Body of pancreas (tissue), 4 donors: ENCODE data around the gene CPXM2. TPM values are rescaled to one million over a fixed set of nuclear protein-coding genes. Genes with fewer than 3 reads are reported as not detected.

Experiments used
- ATAC-seq: fragments of 150-250 bp; one replicate; pipeline ENCODE4 v1.9.1; 2016
- DNase-seq, 4 donors: peaks; one replicate each; pipeline ENCODE4 v3.0.0-alpha.2; 2019
- H3K27ac ChIP-seq, 4 donors: fragments of 200-600 bp; sonication (generic); 1 replicate in 3 of 4; 2 replicates in 1 of 4; pipeline versions ENCODE4 v1.5.1 to v1.6.1; 2016 to 2019; ENCODE audit warnings: mild to moderate bottlenecking in 1 of 4, mixed read lengths in 1 of 4, moderate library complexity in 1 of 4
- H3K27me3 ChIP-seq, 2 donors: fragments of 200-600 bp; sonication (generic); one replicate each; pipeline ENCODE4 v1.6.0; 2016; ENCODE audit warnings: mild to moderate bottlenecking in 1 of 2
- H3K36me3 ChIP-seq, 2 donors: fragments of 200-600 bp; sonication (generic); replicated peaks in 1 of 2; 2 replicates each; pipeline ENCODE4 v1.5.1; 2016; ENCODE audit warnings: low read depth in 2 of 2; ENCODE audit not compliant: insufficient read depth in 1 of 2
- H3K4me1 ChIP-seq: fragments of 200-600 bp; sonication (generic); one replicate; pipeline ENCODE4 v1.6.0; 2016
- H3K4me3 ChIP-seq, 2 donors: fragments of 200-600 bp; sonication (generic); 1 replicate in 1 of 2; 2 replicates in 1 of 2; pipeline ENCODE4 v1.5.1; 2016 to 2019
- H3K9me3 ChIP-seq, 3 donors: fragments of 200-600 bp; sonication (generic); 1 replicate in 2 of 3; 2 replicates in 1 of 3; pipeline ENCODE4 v1.5.1; 2016
- CTCF ChIP-seq, 7 experiments: fragments of 450-650 bp in 4 of 7; fragments of 200-600 bp in 3 of 7; sonication (generic) in 3 of 7; IDR thresholded peaks; one replicate each; pipeline ENCODE4 v1.5.1; 2016 to 2019; ENCODE audit warnings: antibody characterized with exemption in 7 of 7
- POLR2A ChIP-seq, 3 donors: fragments of 450-650 bp; IDR thresholded peaks; one replicate each; pipeline ENCODE4 v1.6.1; 2016; ENCODE audit warnings: antibody characterized with exemption in 3 of 3, mild to moderate bottlenecking in 2 of 3
- WGBS, 2 donors: methylation state at CpG; one replicate each; pipeline ENCODE4 v1.1.5; 2017; 5-methylcytosine and 5-hydroxymethylcytosine counted together
- intact Hi-C: fragments of 100-400 bp; cut with DNase I; formaldehyde crosslinking; loops from one replicate; pipeline ENCODE4 v1.15.1; 2023
- total RNA-seq, 2 donors: library from RNA; depleted of rRNA; stranded (reverse); fragments of >200 nt; gene quantifications; one replicate each; pipeline ENCODE4 v1.1.0, GENCODE V29; 2016

The CPXM2 gene
- total RNA-seq, 2 donors from 2014 or later, result 4.2 to 8.2 TPM

GRCh38 chr10:123795196-123795780 lies 96.3 kb downstream of the CPXM2 start:
- H3K27ac ChIP-seq, result no peak overlapping the region
- DNase-seq (no peak), ATAC-seq (no peak)
- intact Hi-C loops, result no loop called here
- H3K4me3 ChIP-seq, result no peak overlapping the region
- 66 to 74% methylated on average over 10 of the region's 10 CpGs for WGBS, 2 donors
- H3K27me3 ChIP-seq, result no peaks in the 10 kb centered on the region
- no peaks in the 10 kb centered on the region for H3K36me3 ChIP-seq
- H3K4me1 ChIP-seq, result no peaks in the 10 kb centered on the region
- peaks cover 0 to 8% (median 0%) of the 10 kb centered on the region in 3 donors for H3K9me3 ChIP-seq
- no peak for TF ChIP-seq CTCF (IDR thresholded peaks at IDR 0.05)
- no peak for TF ChIP-seq POLR2A (IDR thresholded peaks at IDR 0.05)

- H3K9me3 ChIP-seq, result peaks cover 0 to 8% (median 0%) of the 10 kb centered on the region in 3 donors
- WGBS, 2 donors, result 70 to 71% methylated on average over 11 of the region's 11 CpGs
- TF ChIP-seq CTCF (IDR thresholded peaks at IDR 0.05) (no peak), POLR2A (IDR thresholded peaks at IDR 0.05) (no peak)
- H3K4me1 ChIP-seq, result no peaks in the 10 kb centered on the region
- ATAC-seq, result no peak
- H3K4me3 ChIP-seq, result no peak overlapping the region
- intact Hi-C loops, result no loop called here
- no peak overlapping the region for H3K27ac ChIP-seq
- no peak for DNase-seq
- H3K27me3 ChIP-seq, result no peaks in the 10 kb centered on the region
- H3K36me3 ChIP-seq, result no peaks in the 10 kb centered on the region
These were observed 99.2 kb downstream of the CPXM2 start for GRCh38 chr10:123792248-123792978.

- no peak for ATAC-seq
- Histone ChIP-seq H3K4me3 (no peak overlapping the region), H3K36me3 (no peaks in the 10 kb centered on the region), H3K4me1 (no peaks in the 10 kb centered on the region), H3K9me3 (peaks cover 0 to 8% (median 0%) of the 10 kb centered on the region in 3 donors), H3K27ac (no peak overlapping the region), H3K27me3 (no peaks in the 10 kb centered on the region)
- intact Hi-C loops, result no loop called here
- TF ChIP-seq CTCF (IDR thresholded peaks at IDR 0.05), result no peak
- peak in 1 of 4 donors; percentile 15 for DNase-seq
- 69 to 73% methylated on average over 13 of the region's 13 CpGs for WGBS, 2 donors
These were observed 101.3 kb downstream of the CPXM2 start for GRCh38 chr10:123790132-123790885.

- H3K36me3 ChIP-seq, result no peaks in the 10 kb centered on the region
- DNase-seq, result no peak
- intact Hi-C loops, result no loop called here
- H3K4me1 ChIP-seq, result no peaks in the 10 kb centered on the region
- H3K27me3 ChIP-seq, result no peaks in the 10 kb centered on the region
- H3K27ac ChIP-seq, result no peak overlapping the region
- no peak for TF ChIP-seq CTCF (IDR thresholded peaks at IDR 0.05)
- ATAC-seq, result no peak
- 50 to 64% methylated on average over 4 to 5 of the region's 5 CpGs for WGBS, 2 donors
- no peak overlapping the region for H3K4me3 ChIP-seq
- H3K9me3 ChIP-seq, result peaks cover 0 to 8% (median 0%) of the 10 kb centered on the region in 3 donors
These were observed 102.6 kb downstream of the CPXM2 start for GRCh38 chr10:123788981-123789380.
